SK-N-DZ (cell line): ENCODE data around the gene ANKLE2.
"Not testable (repeated sequence)": the region's sequence is repeated elsewhere in the genome, so short reads cannot be mapped to it uniquely, and the experiment has no call there.

Experiments used
- DNase-seq: peaks from one replicate; pipeline ENCODE4 v3.0.0-alpha.2; 2015; ENCODE audit warnings: low spot score

ANKLE2 gene

DNA sequence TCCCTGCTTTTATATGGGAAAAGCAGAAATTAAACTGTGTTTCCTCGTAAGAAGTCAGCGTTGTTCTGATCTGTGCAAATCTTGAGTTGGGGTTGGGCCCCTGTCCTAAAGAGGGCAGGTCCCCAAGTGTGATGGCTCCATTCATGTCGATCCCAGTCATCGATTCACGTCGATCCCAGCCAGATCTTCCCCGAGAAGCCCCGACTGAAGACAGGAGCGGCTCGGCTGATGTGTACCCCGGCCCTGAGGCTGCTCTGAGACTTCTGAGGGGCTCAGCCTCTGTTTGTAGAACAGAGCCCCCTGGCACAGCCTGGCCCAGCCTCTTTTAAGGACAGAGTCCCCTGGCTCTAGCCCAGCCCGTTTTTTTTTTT lies 41.7 kb downstream of the ANKLE2 start:
- DNase-seq: no peak

- no peak for DNase-seq
Measured at GRCh38 chr12:132719141-132719953, 42.3 kb downstream of the ANKLE2 start.

- DNase-seq: no peak
Measured at GRCh38 chr12:132718644-132719043, 43.0 kb downstream of the ANKLE2 start.

GRCh38 chr12:132717531-132718387 lies 43.9 kb downstream of the ANKLE2 start:
- no peak for DNase-seq

- no peak for DNase-seq
Measured at GRCh38 chr12:132717011-132717410, 44.6 kb downstream of the ANKLE2 start.

DNA sequence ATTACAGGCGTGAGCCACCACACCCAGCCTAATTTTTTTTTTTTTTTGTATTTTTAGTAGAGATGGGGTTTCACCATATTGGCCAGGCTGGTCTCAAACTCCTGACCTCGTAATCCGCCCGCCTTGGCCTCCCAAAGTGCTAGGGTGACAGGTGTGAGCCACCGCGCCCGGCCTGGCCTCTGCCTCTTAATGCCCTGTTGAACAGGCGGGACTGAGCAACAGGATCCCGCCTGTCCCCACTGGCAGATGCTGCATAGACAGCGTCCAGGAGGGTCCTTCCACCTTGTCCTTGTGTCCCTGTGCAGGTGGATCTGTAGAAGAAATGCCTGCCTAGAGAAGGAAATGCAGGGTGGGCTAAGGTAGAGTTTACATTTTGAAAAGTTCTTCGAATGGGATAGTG lies 45.3 kb downstream of the ANKLE2 start:
- no peak for DNase-seq

GRCh38 chr12:132715874-132716273 lies 45.8 kb downstream of the ANKLE2 start:
- no peak for DNase-seq

GRCh38 chr12:132713123-132713522 lies 48.5 kb downstream of the ANKLE2 start:
- no peak for DNase-seq

DNA sequence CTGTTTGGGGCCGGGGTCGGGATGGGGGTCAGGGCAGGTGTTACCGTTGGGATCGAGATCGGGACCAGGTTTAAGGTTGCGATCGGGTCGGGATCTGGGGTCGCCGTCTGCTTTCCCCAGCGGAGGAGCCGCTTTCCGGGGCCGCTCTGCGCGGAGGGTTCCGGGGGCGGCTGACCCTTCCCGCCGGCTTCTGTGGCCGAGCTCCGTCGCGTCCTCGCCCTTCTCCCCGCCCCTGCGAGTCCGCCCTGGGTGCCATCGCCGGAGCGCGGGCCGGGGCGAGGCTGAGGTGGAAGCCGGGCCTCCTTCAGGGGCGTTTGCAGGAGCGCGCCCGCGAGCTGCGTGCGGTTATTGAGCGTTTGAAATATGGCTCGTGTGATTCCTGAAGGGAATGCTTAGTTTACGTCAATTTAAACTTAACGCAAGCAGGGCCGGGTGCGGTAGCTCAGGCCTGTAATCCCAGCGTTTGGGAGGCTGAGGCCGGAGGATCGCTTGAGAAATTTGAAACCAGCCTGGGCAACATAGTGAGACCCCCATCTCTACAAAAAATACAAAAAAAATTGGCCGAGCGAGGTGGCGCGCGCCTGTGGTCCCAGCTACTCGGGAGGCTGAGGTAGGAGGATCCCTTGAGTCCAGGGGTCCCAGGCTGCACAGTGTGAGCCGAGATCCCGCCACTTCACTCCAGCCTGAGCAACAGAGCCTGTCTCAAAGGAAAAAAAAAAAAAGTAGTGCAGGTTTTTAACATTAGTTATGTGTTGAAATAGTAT lies 50.4 kb downstream of the ANKLE2 start:
- DNase-seq: no peak

DNA sequence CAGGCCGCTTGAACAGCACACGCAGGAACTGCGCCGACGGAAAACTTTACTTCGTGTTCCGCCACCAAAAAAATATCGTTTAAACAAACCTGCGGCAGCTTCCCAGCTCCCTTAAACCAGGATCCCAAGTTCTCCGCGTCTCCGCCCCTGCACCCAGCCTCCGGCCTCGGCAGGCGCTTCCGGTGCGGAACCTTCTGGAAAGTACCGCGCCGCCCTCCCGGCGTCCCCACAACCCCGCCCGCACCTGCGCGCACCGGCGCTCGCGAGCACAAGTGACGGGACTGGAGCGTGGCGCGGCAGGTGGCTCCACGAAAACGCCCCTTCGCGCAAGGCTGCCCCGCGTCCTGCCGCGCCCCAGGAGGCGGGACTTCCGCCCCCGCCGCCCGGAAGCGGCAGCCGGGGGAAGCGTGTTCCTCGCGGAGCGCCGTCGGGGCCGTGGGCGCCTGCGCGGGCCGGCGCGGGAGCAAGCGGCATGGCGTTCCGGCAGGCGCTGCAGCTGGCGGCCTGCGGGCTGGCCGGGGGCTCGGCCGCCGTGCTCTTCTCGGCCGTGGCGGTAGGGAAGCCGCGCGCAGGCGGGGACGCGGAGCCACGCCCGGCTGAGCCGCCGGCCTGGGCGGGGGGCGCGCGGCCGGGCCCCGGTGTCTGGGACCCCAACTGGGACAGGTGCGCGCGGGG lies 51.1 kb downstream of the ANKLE2 start, which contains the start of gene PGAM5:
Gene PGAM5, plus strand, starts transcription at position 438 of the 675 bp plus-strand sequence. Its CDS starts 35 bp downstream, at position 473.
- peak; percentile 87 for DNase-seq

DNA sequence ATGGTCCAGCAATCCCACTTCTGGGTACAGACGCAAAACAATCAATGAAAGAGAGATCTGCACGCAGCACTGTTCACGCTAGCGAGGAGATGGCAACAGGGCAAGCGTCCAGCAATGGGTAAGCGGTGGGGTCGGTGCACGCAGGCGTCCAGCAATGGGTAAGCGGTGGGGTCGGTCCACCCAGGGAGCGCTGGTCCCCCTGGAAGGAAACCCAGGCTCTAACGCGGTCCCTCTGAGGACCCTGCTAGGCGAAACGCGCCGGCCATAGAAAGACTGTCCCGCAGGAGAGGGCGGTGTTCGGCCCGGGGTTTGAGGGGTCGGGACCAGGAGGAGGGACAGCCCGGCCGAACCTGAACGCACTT lies 51.6 kb downstream of the ANKLE2 start:
- DNase-seq: no peak

GRCh38 chr12:132708150-132708549 lies 53.5 kb downstream of the ANKLE2 start:
- no peak for DNase-seq

DNA sequence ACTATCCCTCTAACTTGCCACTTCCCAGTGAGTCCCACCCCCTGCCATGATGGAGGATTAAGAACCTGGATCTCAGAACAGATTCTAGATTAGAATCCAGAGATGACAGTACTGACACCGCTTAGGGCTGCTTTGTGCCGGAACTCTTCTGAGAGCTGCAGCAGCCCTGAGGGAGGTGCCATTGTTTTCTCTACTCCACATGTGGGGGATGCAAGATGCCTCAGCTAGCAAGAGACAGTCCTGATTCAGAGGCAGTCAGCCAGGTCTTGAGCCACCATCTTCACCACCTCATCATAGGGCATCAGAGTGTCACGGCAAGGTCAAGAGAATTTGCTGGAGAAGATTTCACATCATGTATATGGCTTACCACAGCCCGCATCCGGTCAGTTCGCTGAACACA lies 54.4 kb downstream of the ANKLE2 start:
- no peak for DNase-seq

- DNase-seq: no peak
Measured at GRCh38 chr12:132703641-132704040, 58.0 kb downstream of the ANKLE2 start.

- no peak for DNase-seq
Measured at GRCh38 chr12:132702640-132703039, 59.0 kb downstream of the ANKLE2 start.

GRCh38 chr12:132700212-132700822 lies 61.3 kb downstream of the ANKLE2 start:
- DNase-seq: no peak

DNA sequence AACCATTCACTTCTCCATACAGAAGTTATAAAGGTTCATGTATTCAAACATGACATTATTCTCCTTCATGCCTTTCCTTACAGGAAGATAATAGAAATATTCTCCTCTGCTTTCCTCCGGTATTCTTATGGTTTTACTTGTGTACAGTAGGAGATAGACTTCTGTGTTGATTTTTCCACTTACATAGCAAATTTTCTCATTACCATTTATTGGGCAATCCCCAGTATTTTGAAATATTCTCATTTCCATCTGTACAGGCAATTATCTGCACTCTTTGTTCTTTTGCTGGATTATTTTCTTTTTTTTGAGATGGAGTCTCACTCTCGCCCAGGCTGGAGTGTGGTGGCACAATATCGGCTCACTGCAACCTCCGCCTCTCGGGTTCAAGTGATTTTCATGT lies 63.3 kb downstream of the ANKLE2 start:
- no peak for DNase-seq

DNA sequence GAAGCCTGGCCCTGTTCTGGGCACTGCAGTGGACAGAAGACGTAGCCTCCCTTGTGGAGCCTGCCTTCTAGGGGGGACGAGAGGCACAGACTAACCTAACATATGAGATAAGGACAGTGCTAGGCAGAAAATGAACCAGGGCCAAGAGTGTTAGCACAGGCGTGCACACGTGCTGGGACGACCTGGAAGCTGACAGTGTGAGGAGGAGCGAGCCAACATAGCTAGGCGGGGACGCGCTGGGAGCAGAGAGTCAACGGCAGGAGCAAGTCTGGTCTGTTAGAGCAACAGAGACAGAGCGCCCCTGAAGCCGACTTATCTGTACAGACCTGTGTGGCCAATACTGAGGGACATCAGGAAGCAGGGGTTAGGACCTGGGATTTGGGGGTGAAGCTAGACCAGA lies 66.2 kb downstream of the ANKLE2 start:
- DNase-seq: no peak

- DNase-seq: not testable (repeated sequence)
Measured at GRCh38 chr12:132694888-132695287, 66.7 kb downstream of the ANKLE2 start.

GRCh38 chr12:132692030-132692429 lies 69.6 kb downstream of the ANKLE2 start:
- DNase-seq: not testable (repeated sequence)

DNA sequence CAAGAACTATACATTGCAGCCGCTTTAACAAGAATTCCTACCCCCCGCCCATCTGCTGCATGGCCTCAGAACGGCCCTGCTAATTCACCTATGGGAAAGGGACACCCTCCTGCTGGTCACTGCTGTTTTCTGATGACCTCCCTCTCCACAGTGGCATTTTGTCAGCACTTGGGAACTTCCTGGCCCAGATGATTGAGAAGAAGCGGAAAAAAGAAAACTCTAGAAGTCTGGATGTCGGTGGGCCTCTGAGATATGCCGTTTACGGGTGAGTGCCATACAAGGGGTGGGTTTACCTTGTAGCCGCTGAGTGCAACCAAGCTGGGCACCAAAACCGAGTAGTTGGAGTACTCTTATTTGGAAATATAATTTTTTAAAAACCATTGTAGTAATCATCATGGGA lies 71.5 kb downstream of the ANKLE2 start:
- DNase-seq: no peak
